Stimulated activated CD4-positive, alpha-beta T cell treated with anti-CD3 and anti-CD28 coated beads, Interleukin-2, amount 100 ng/mL, for 24 hours (primary cell): ENCODE measurements around the gene AHI1.
A peak's percentile ranks its signal among the peaks of the same experiment; 100 is the strongest.

Source experiments
- DNase-seq, 2 donors: peaks; one replicate each; pipeline ENCODE4 v3.0.0-alpha.2; 2020

AHI1 gene

DNA sequence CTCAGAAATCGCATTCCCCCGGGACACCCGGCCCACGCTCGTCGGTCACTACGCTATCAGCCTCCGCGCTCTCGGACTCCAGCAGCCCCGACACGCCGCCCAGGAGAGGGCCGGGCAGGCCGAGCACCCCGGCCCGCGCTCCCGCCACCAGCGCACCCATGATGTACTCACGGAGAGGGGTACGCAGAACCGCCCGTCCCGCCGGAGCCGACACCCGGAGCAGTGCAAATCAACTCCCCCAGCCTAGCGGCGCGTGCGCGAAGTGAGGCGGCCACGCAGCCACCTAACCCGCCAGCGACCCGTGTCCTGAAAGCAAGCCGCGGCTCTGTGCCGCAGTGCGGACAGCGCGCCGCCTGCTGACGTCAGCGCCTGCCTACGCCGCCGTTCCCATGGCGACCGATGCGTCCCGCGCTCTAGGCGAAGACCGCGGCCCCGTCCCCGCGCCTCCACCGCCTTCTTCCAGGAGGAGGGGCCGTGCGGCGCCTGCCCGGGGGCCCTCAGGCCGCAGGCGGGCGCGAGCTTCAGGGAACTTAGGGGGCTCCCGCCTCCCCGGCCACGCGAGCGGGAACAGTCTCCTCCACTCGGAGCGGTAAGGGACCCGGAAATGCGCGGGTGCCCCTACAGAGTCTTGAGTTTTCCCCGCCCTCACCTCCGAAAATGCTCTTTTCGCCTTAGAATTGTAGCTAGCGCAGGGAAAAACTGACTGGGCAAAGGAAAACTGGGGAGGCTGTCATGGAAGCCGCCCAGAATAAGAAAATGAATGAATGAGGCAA, at the start of gene AHI1:
Gene AHI1, minus strand, starts transcription at position 329 of the 773 bp plus-strand sequence. CDS start 5,503 bp downstream, outside the sequence.
- peak; percentile 90 to 94 for DNase-seq

DNA sequence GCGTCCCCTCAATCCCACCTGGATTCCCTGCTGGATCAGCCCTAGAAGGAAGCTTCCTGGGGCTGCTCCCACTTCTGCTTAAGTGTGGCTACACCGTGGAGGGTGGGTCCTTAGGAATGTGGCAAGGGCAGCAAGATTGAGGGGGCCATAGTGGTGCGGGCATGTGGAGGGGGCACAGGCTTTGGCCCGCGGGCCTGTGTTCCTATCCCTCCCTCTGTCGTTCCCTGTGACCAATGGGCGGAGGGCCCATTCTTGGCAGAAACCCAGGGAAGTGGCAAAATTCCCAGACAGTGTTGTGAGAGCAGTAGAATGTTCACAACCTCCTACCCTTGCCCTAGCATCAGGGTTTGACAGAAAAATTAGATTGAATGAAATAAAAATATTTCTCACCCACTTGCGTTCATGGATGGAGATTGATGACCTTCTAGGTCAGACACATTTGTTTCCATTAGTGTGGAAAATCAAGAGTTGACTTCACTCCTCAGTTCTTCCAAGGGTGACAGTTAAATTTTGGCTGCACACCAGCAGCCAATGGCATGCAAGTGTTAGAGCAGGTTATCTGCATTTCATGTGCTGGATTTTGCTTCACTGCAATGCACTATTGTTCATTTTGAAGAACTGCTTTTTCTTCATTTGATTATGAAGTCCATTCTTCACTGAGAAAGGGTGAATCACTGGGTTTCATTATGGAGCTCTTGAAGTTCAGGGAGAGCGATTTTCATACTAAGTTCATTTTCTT, 49.3 kb upstream of the AHI1 start:
- no peak for DNase-seq

DNA sequence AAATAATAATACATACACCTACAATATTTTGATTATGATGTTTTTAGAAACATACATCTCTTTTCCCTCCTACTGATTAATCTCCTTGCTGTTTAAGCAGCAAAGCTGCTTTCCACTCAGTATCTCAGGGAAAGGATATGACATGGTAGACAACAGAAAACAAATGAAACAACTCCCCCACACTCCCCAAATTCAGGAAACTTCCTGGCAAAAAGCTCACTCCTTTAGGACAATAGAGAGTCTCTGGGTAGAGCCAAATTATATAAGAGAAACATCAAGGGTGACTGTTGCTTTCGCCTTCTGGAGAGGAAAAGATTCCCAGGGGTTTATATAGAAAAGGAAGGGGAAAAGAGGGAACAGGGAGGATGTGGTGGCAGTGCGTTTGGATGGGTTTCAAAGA, 48.7 kb upstream of the AHI1 start:
- no peak for DNase-seq

DNA sequence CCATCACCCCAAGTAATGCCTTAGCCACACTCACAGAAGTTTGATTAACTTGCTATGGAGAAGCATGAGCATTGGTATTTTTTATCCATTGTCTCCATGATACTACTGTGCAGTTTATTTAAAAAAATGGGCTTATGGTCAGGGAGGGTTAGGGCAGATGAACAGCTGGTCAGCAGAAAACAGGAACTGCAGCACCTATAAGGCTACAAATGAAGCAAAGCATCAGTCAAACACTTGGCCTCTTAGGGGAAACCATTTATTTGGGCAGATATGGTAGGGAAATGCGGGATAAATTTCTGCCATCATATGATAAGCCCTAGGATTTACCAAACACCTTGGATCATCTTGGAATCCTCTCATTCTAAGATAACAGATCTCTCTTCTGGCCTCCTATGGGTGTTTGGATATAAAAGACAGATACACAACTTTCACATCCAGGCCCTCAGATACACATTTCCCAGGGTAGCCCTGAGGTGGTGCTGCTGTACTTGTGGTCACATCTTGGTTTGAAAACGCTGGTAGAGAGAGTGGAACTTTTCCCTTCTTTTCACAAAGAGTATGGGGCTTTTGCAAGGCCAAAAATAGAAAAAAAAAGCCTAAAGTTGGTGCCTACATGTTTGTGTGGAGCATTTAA, 42.8 kb upstream of the AHI1 start:
- no peak for DNase-seq

DNA sequence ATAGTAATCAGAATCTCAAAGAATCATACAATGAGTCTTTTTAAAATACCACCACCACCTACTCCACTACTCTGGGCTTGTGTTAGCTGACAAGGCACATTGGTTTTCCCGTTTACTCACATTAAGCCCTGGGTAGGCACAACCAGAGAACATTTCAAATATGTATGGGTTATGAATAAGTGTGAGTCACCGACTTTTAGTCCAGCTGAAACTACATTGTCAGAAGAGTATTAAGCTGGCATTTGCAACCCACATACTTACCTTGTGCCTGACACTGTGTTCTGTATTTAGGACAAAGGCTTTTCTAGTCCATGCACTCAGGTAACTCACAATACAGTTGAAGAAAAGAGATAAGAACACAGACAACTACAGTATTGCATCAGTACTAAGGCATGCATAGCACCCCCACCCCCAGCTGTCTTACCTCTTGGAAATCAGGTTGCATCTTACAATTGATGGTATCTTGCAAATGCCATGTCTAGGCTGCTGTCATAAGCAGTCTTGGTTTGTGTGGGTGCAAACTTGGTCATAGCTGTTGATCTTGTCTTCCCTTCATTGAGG, 40.3 kb upstream of the AHI1 start:
- peak; percentile 32 to 38 for DNase-seq

DNA sequence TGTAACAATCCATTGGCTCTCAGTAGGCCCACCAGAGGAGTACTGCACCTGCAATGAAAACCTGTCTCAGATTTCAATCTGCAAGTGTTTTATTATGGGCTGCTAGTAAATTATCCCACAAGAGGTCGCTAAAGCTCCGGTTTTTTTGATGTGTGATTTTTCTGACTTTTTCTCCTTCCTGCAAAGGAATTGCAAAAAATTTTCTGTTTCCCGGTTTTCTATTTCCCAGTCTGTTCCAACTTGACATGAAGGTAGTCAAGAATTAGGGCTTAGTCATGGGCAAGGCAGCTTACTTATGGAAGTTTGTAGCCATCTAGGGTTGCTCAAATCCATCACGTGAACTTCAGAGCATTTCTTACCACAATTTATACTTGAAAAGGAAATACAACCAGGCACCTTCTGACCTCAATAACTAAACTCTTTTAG, 38.5 kb upstream of the AHI1 start:
- no peak for DNase-seq

DNA sequence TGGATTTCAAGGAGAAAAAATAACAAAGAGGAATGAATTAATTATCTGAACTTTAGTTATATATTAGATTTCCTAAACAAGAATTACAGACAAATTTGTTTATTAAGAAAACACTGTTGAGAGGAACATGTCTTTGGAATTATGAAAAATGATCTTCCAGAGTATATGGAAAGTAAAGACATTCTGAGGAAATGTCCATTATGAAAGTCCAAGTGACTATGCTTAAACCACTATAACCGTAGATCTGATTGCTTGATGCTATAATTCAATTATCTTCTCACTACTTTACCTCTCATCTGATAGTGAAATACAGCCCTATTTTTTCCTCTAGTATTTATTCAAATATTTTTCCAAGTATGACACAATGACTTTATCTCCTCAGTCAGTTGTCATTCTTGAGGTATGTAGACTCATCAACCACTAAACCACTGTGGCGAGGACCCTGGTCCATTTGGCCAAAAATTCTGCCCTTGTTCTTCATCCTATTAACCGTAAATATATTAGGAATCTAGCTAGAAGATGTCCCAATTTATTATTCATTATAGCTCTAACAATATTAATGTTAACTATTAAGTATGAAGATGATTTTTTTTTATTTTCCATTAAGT, 37.3 kb upstream of the AHI1 start:
- DNase-seq = no peak

DNA sequence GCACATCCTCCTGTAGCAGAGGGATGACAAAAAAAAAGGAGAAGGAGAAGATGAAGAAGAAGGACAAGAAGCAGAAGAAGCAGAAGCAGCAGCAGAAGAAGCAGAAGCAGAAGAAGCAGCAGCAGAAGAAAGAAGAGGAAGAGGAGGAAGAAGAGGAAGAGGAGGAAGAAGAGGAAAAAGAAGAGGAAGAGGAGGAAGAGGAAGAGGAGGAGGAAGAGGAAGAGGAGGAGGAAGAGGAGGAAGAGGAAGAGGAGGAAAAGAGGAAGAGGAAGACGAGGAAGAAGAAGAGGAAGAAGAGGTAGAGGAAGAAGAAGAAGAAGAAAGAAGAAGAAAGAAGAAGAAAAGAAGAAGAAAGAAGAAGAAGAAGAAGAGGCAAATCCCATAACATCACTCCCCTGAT, 35.0 kb upstream of the AHI1 start:
- DNase-seq = no peak

DNA sequence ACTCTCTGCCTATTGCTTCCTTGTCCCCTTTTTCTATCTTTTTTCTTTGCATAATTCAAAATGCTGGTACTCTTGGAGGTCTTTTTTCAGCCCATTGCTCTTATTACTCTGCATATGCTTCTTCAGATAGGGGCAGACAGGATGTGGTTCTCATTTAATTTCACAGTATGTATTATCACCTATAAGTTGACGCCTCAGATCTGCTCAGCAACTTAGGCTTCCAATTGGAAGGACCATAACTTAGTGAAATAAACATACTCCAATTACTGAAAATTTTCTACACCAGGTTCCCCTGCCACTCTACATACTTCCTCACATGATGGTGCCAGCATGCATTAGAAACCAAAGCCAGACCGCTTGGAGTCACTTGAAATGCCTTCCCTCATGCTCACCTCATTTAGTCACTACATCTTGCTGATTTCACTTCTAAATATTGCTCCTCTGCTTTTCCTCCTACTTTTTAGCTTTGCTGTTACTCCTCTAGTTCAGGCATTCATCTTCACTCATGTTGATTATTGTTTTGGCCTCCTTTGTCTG, 34.5 kb upstream of the AHI1 start:
- no peak for DNase-seq

DNA sequence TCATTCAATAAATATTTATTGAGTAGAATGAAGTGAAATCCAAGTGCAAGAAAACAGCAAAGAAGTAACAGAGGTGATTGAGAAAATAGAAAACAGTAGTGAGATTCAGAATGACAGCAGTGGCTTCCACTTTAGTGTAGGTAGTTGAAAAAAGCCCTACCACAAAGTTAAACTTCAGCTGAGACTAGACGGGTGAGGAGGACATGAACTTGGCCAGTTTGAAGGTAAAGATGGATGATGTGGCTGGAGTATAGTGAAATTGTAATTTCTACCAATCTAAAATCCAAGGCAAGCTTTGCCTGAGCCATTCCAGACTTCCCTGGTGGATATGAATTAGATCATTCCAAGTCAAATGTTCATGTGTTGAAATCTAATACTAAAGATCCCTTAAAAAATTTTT, 32.6 kb upstream of the AHI1 start:
- DNase-seq = no peak

DNA sequence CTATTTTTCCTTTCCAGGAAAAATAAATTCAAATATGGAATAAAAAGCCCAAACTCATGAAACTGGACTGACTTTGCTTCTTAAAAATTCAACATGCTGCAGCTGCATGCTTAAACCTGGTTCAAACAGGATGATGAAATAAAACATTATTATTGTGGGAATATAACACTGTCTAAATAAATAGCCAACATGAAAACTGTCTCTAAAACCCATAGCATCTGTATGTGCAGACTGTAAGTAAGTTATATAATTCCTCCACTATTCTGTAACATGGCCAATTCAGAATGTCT, 30.4 kb upstream of the AHI1 start:
- DNase-seq = no peak

DNA sequence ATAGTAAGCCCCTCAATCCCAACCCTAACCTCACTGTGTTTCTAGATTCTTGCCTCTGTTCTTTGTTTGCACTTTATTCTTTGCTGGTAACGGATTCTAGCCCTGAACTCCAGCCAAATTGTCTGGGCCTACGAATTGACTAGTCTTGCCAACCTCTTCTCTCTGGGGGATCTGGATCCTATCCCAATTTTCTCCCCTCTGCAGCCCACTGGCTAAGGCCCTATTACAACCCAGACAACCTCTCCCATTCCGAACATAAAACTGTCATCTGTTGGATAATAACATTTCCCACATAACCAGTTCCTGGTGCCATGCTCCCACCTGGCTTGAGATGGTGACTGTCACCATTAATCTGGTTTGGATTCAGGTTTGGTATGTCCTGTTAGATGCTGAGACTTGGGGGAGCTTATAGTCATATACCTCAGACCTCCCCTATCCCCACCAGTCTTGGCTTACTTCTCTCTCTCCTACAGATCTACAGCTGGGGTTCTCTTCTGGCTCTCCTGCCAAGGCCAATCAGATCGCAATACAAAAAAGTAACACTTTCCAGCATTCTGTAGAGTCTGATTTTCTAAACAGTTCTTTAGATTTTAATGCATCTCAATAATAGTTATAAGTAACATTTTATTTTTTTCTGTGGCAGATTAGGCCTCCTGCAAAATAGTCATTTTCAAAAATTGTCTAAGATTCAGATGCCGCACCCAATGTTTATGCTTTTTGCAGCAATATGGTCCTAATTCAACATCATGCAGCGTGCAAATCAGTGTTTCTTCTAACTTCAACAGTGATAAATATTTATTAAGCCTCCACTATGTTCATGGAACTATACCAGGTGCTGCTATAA, 29.8 kb upstream of the AHI1 start:
- no peak for DNase-seq

DNA sequence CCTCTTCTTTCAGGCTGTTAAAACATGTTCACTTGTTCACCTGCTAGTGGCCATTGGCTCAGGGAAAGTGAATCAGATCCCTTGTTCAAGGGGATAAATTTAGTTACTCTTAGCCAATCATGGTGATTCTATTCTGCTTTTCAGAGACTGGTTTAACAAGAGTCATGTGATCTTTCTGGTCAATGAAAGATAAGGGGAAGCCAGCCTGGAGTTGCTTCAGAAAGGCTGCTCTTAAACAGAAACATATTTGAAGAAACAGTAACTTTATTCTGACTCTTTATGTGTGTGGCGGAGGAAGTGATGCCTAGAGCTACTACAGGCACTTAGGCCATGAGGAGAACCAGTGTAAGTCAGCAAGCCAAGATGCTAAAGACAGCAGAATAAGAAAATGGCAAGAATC, 28.1 kb upstream of the AHI1 start:
- no peak for DNase-seq

DNA sequence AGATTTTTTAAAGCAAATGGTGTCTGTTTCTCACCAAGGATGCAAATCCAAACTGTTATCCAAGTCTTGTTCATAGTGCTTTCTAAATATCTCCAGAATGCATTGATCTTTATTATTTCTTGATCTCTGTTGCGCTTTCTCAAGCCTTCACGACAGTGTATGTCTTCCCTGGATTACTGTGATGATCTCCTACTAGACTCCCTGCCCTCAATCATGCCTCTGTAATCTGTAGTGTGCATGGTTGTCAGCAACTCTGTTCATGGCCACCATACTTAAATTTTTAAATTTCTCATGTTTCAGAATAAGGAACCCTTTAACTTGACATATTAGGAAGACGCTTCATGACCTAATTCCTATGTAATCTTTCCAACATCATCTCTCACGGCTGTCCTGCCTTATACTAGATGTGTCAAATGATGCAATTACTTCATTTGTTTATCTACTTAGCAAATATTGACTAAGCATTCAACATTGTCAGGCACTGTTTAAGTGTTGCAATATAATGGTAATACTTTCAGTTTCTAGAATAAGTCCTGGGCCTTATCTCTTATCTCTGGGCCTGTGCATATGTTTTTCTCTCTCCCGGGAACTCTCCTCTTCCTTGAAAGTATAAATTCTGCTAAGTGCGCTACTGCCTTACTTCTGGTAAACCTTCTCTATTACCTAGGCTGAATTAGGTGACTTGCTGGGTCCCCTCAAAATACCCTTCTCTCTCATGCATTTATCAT, 25.6 kb upstream of the AHI1 start:
- DNase-seq = no peak

DNA sequence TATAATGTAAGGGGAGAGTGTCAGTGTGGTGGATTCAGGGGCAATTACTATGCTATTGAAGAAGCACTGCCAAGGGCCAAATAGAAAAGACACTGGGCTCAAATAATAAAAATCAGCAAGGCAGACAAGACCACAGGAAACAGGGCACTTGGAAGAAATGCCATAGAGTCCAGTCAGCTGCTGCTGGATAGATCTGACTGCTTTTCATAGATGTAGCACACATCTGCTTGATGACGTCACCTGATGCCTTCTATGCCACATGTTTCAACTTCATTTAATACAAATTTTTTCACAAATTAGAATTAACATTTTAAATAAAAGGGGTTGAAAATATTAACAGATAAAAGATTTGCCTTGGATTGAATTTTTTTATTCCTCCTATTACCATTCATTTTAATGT, 23.9 kb upstream of the AHI1 start:
- no peak for DNase-seq

DNA sequence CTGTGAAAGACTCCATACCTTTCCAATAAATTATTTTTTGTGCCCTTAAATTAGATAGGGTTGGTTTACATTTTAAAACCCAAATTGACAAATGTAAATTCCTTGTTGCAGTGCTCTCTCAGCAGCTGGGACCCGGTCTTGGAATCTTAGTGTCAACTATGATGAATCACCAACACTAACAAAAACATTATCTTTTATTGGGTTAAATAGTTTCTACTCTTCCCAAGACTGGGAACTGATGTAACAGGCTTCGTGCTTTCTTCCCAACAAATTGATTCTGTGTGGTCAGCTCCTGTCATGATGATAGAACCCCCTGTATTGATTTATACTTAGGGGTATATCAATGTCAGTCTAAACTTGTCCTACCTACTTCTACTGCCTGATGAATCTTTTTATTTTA, 23.2 kb upstream of the AHI1 start:
- DNase-seq = no peak

DNA sequence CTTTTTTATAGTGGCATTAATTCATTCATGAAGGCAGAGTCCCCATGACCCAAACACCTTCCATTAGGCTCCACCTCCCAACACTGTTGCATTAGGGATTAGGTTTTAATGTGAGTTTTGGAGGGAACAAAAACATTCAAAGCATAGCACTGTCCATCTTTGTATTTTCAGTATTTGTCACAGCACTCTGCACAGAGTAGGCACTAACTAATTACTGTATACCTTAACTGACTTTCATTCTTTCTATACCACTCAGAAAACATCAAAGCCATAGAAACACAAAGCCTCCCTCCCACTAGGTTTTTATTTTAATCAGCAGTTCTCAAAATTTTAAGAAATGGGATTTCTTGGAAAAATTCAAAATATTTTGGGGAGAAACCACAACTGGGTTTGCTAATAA, 21.8 kb upstream of the AHI1 start:
- DNase-seq = no peak

DNA sequence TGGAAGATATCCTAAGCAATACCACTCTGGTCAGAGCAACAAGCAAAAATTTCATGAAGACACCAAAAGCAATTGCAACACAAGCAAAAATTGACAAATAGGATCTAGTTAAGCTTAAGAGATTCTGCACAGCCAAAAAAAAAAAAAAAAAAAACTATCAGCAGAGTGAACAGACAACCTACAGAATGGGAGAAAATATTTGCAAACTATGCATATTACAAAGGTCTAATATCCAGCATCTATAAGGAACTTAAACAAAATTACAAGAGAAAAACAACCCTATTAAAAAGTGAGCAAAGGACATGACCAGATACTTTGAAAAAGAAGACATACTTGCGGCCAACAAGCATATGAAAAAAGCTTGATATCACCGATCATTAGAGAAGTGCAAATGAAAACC, 20.0 kb upstream of the AHI1 start:
- no peak for DNase-seq

DNA sequence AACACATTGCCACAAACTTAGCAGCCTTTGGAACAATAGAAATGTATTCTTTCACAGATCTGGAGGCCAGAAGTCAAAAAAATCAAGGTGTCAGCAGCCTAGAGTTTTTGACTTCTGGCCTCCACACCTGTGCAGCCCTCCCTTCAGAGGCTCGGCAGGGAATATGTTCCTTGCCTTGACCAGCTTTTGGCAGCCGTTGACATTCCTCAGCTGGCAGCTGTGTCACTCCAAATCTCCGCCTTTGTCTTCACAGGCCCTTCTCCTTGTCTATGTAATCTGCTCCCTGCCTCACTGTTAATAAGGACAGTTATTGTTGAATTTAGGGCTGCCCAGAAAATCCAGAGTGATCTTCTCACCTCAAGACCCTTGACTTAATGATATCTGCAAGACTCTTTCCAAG, 17.2 kb upstream of the AHI1 start:
- no peak for DNase-seq

DNA sequence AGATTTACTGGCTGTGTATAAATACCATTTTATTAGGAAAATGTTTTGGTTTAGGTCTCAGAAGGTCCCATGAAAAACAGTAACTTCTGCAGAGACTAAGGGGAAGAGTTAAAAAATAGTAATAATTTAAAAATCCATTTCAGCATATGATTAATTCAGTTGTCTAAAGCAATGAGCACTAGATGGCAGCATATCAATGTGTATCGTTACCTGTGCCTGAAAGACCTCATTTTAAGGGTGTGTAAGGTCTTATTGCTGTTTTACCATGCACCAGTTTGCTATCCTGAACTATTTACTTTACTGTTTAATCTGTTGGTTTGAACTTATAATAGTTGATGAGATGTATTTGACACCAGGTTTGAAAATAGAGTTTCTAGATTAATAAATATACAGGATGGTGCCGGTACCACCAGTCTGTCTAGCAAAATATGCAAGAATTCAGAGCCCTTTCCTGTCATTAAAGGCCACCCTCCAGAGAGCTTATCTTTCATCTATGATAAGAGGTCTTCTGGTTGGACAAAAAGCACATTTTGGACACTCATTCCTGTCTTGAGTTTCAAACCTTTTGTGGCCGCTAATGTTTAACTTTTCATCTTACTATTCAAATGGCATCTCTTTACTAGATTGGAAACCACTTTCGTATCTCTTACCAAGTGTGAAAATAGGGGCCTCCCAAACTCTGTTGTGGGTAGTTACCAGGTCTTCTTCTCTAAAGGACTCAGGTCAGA, 8.9 kb upstream of the AHI1 start:
- no peak for DNase-seq

DNA sequence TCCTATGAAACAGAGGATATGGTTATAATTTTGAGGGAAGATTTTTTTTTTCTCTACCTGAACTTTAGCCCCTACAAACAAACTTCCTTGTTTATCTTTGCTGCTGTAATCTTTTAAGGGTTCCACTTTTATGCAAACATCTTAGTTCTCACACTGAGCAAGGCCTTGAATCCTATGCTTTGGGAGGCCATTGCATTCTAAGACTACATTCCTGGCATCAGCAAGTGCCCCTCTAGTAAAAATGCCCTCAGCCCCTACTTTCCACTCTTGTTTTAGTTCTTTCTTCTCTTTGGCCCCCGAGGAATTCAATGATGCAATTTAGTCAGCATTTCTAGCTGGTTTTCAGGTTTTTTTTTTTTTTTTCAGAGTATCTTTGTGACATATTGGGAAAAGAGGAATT, 8.1 kb upstream of the AHI1 start:
- no peak for DNase-seq
